Measurements from ENCODE around the gene ABHD16B. TPM values are rescaled to one million over a fixed set of nuclear protein-coding genes. Genes with fewer than 3 reads are reported as not detected.
A peak's percentile ranks its signal among the peaks of the same experiment; 100 is the strongest.

Gene ABHD16B
- total RNA-seq, 1 donor from 2014 or later: not detected

DNA sequence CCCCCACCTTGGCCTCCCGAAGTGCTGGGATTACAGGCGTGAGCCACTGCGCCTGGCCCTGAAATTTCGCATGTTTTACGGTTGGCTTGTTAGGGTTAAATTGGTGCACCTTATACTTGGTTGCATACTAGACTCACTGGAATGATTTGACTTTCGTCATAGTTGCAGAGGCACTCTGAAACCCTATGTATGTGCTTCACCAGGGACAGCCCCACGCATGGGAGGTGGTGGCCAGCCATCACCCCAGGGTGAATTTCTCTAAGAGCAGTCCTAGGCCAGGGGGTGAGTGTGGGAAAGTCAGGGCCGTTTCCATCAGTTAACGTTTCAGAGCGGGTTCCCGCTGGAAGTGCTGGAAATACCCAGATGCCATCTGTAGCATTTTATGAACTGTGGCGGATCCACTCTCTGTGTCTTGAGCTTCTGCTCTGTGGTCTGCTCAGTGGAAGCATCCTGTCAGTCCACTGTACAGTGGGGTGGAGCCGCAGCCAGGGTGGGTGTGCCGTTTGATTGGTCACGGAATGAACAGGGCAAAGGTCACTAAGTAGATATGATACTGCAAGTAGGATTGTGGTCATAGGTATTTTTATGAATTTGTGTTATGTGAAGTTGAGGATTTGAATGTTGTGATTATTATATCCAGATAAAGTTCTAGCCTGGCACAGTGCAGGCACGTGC lies 46.8 kb downstream of the ABHD16B start:
- Mint-ChIP-seq H3K4me3 (no peak overlapping the region), H3K27me3 (ENCODE audit: low read depth) (no peaks in the 10 kb centered on the region), H3K9me3 (no peaks in the 10 kb centered on the region), H3K36me3 (peaks cover 7% of the 10 kb centered on the region), H3K4me1 (no peaks in the 10 kb centered on the region), H3K27ac (peak overlapping the region; percentile 15)
- TF ChIP-seq CTCF (IDR thresholded peaks at IDR 0.05; ENCODE audit: unreplicated experiment): no peak
- no peak for DNase-seq (ENCODE audit: low spot score in 2 of 2, unreplicated experiment in 2 of 2)

DNA sequence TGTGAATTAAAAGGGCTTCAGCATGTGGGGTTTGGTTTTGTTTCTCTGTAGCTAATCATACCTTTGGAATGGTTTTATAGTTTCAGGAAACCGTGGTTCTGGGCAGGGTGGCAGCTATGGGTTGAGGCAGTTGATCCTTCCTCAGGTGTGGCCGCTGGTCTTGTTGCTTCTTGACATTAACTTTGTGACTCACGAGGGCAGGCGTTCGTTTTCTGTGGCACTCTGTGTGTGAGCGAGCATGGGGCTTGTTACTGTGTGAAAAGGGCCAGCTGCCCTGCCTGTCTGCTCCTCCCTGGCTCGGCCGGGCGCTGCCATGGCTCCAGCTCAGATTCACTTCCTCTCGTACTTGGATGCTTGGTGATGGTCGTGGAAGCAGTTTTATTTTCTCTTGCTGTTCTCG lies 49.9 kb downstream of the ABHD16B start:
- no peak for DNase-seq (ENCODE audit: low spot score in 2 of 2, unreplicated experiment in 2 of 2)
- Mint-ChIP-seq H3K27ac (peak overlapping the region; percentile 33), H3K9me3 (peaks cover 6% of the 10 kb centered on the region), H3K4me3 (no peak overlapping the region), H3K4me1 (no peaks in the 10 kb centered on the region), H3K27me3 (ENCODE audit: low read depth) (no peaks in the 10 kb centered on the region), H3K36me3 (peaks cover 18% of the 10 kb centered on the region)
- no peak for TF ChIP-seq CTCF (IDR thresholded peaks at IDR 0.05; ENCODE audit: unreplicated experiment)

Other genes starting within 250 kb of the ABHD16B start
- gene GMEB2, start 234.4 kb upstream of the ABHD16B start, total RNA-seq: 16.1 to 17.2 TPM (median 17.0 TPM) in 3 replicates
- gene STMN3, start 208.1 kb upstream of the ABHD16B start, total RNA-seq: 29.9 to 34.1 TPM (median 32.1 TPM) in 3 replicates
- gene RTEL1, start 203.2 kb upstream of the ABHD16B start, total RNA-seq: 38.7 to 45.2 TPM (median 42.2 TPM) in 3 replicates
- gene TNFRSF6B, start 164.8 kb upstream of the ABHD16B start, total RNA-seq: 1.6 TPM in 1 of 3 replicates, not detected in the others
- 45.3 to 47.2 TPM (median 46.1 TPM) in 3 replicates for gene ARFRP1, start 153.5 kb upstream of the ABHD16B start, total RNA-seq
- gene ZGPAT, start 153.5 kb upstream of the ABHD16B start, total RNA-seq: 31.3 to 36.6 TPM (median 34.6 TPM) in 3 replicates
- 13.8 to 18.4 TPM (median 16.5 TPM) in 3 replicates for gene LIME1, start 124.8 kb upstream of the ABHD16B start, total RNA-seq
- 114 to 122 TPM (median 122 TPM) in 3 replicates for gene SLC2A4RG, start 121.7 kb upstream of the ABHD16B start, total RNA-seq
- 11.3 to 11.6 TPM (median 11.6 TPM) in 3 replicates for gene ZBTB46, start 30.2 kb upstream of the ABHD16B start, total RNA-seq
- gene TPD52L2, start 3.8 kb downstream of the ABHD16B start, total RNA-seq: 73.1 to 77.3 TPM (median 73.8 TPM) in 3 replicates
- gene DNAJC5, start 33.6 kb downstream of the ABHD16B start, total RNA-seq: 40.6 to 43.2 TPM (median 41.6 TPM) in 3 replicates
- 56.8 to 60.0 TPM (median 58.0 TPM) in 3 replicates for gene UCKL1, start 94.9 kb downstream of the ABHD16B start, total RNA-seq
- 60.0 to 62.0 TPM (median 61.0 TPM) in 3 replicates for gene ZNF512B, start 108.4 kb downstream of the ABHD16B start, total RNA-seq
- 10.3 to 11.7 TPM (median 11.4 TPM) in 3 replicates for gene SAMD10, start 118.1 kb downstream of the ABHD16B start, total RNA-seq
- gene PRPF6, start 119.6 kb downstream of the ABHD16B start, total RNA-seq: 65.2 to 68.2 TPM (median 65.9 TPM) in 3 replicates
- gene C20orf204, start 174.7 kb downstream of the ABHD16B start, total RNA-seq: 2.8 to 4.2 TPM (median 3.2 TPM) in 3 replicates
- 0.23 to 0.34 TPM in 2 of 3 replicates, not detected in the other for gene SOX18, start 188.1 kb downstream of the ABHD16B start, total RNA-seq
- 77.9 to 81.3 TPM (median 81.2 TPM) in 3 replicates for gene TCEA2, start 201.7 kb downstream of the ABHD16B start, total RNA-seq
- gene RGS19, start 218.0 kb downstream of the ABHD16B start, total RNA-seq: 7.0 to 8.1 TPM (median 7.9 TPM) in 3 replicates
- 2.2 to 2.6 TPM (median 2.5 TPM) in 3 replicates for gene OPRL1, start 218.6 kb downstream of the ABHD16B start, total RNA-seq
- 0.36 TPM in 1 of 3 replicates, not detected in the others for gene LKAAEAR1, start 222.9 kb downstream of the ABHD16B start, total RNA-seq
- gene NPBWR2, start 246.1 kb downstream of the ABHD16B start, total RNA-seq: not detected in 3 replicates